Activated CD4-positive, alpha-beta T cell treated with anti-CD3 and anti-CD28 coated beads for 36 hours (primary cell): Measurements from ENCODE around the gene ELAVL1. TPM values are rescaled to one million over a fixed set of nuclear protein-coding genes. Genes with fewer than 3 reads are reported as not detected.
"Not testable (repeated sequence)": the region's sequence is repeated elsewhere in the genome, so short reads cannot be mapped to it uniquely, and the experiment has no call there.

ENCODE experiments used
- ATAC-seq: fragments of 200-7000 bp; cut with Tn5 transposase; one replicate; pipeline ENCODE4 v1.10.0; 2021; ENCODE audit warnings: mild to moderate bottlenecking, moderate library complexity
- CTCF ChIA-PET: fragments of 350-600 bp; sonication (Branson Sonifier 250); formaldehyde crosslinking; loops from one replicate; lab custom pipeline; 2021; ENCODE audit warnings: antibody characterized with exemption; lab: Charles Lee
- POLR2A ChIA-PET: fragments of 350-600 bp; sonication (Branson Sonifier 250); formaldehyde crosslinking; loops from one replicate; lab custom pipeline; 2021; ENCODE audit warnings: antibody characterized with exemption, inconsistent platforms; lab: Charles Lee
- DNase-seq: peaks from one replicate; pipeline ENCODE4 v3.0.0-alpha.2; 2020
- H3K27ac Mint-ChIP-seq: one replicate; pipeline ENCODE4 v1.8.0; 2021; ENCODE audit warnings: mixed read lengths
- H3K27me3 Mint-ChIP-seq: one replicate; pipeline ENCODE4 v1.8.0; 2021; ENCODE audit warnings: mixed read lengths
- H3K36me3 Mint-ChIP-seq: one replicate; pipeline ENCODE4 v1.8.0; 2021; ENCODE audit warnings: low read depth, mixed read lengths
- H3K4me1 Mint-ChIP-seq: one replicate; pipeline ENCODE4 v1.8.0; 2021; ENCODE audit warnings: mixed read lengths
- H3K4me3 Mint-ChIP-seq: one replicate; pipeline ENCODE4 v1.8.0; 2021; ENCODE audit warnings: mild to moderate bottlenecking, moderate library complexity, mixed read lengths
- H3K9me3 Mint-ChIP-seq: one replicate; pipeline ENCODE4 v1.8.0; 2021; ENCODE audit warnings: low read depth, mixed read lengths
- intact Hi-C, 2 experiments: fragments of 100-400 bp; cut with DNase I in 1 of 2; cut with micrococcal nuclease in 1 of 2; formaldehyde crosslinking; loops; one replicate each; pipeline versions ENCODE4 v1.14.2 to v1.15.1; 2022 to 2024; cut with DNase I, micrococcal nuclease
- total RNA-seq, 2 experiments: library from RNA; stranded (reverse); gene quantifications; one replicate each; pipeline ENCODE4 v1.2.3, GENCODE V29; 2021

Gene ELAVL1
- total RNA-seq, 2 experiments from 2014 or later, result 149 to 184 TPM

DNA sequence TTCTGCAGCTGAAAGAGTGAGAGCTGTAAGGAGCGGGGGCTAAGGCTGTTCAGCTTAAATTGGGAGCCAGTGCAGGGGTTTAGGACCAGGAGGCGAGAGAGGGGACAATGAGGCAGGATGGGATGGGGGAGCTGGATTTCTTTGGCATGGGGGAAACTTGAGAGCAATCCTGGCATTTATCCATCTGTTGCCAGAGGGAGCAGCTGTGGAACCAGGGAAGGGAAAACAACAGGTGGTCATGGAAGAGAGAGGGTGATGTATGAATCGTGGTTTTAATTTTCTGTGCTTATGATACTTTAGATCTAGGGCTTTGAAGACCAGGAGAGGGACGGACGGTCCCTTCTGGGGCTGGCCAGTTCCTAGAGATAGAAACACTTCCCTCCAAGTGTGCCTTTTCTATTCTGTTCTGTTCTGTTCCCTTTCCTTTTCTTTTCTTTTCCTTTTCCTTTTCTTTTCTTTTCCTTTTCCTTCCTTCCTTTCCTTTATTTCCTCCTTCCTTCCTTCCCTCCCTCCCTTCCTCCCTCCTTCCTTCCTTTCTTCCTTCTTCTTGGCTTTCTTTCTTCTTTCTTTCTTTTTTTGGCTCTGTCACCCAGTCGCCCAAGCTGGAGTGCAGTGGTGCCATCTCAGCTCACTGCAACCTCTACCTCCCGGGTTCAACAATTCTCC is 31.1 kb upstream of the ELAVL1 start:
- intact Hi-C loops, result no loop called here
- CTCF ChIA-PET, result interaction anchor here (1.2 kb wide), 1 partner anchor 29 kb away, joined by 5 read pairs; no protein-coding TSS in a partner anchor
- H3K4me1 Mint-ChIP-seq, result no peaks in the 10 kb centered on the region
- no peaks in the 10 kb centered on the region for H3K27me3 Mint-ChIP-seq
- H3K4me3 Mint-ChIP-seq, result no peak overlapping the region
- H3K9me3 Mint-ChIP-seq, result no peaks in the 10 kb centered on the region
- H3K36me3 Mint-ChIP-seq, result no peaks in the 10 kb centered on the region
- no peak for DNase-seq
- no peak overlapping the region for H3K27ac Mint-ChIP-seq
- no peak for ATAC-seq
- POLR2A ChIA-PET, result interaction anchor here (0.5 kb wide), 1 partner anchor 18 kb away, joined by 7 read pairs; no protein-coding TSS in a partner anchor

DNA sequence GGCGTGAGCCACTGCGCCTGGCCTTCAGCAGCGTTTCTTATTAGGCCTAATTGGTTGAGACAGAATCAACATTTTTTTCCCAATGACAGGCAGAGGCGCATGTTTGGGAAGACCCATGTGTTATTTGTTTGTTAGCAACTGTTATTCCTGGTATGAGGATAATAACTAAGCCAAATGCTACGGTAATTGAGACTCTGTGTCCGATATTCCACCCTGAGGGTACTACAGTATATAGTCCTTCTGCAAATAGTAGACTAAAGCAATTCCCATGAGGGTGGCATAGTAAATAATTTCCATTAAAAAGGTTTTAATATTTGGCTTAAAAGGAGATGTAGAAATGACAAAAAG is 28.7 kb upstream of the ELAVL1 start:
- ChIA-PET CTCF (no interaction called here), POLR2A (no interaction called here)
- Mint-ChIP-seq H3K27me3 (no peaks in the 10 kb centered on the region), H3K36me3 (no peaks in the 10 kb centered on the region), H3K9me3 (no peaks in the 10 kb centered on the region), H3K4me3 (no peak overlapping the region), H3K27ac (no peak overlapping the region), H3K4me1 (no peaks in the 10 kb centered on the region)
- no peak for DNase-seq
- intact Hi-C loops, result no loop called here
- no peak for ATAC-seq

DNA sequence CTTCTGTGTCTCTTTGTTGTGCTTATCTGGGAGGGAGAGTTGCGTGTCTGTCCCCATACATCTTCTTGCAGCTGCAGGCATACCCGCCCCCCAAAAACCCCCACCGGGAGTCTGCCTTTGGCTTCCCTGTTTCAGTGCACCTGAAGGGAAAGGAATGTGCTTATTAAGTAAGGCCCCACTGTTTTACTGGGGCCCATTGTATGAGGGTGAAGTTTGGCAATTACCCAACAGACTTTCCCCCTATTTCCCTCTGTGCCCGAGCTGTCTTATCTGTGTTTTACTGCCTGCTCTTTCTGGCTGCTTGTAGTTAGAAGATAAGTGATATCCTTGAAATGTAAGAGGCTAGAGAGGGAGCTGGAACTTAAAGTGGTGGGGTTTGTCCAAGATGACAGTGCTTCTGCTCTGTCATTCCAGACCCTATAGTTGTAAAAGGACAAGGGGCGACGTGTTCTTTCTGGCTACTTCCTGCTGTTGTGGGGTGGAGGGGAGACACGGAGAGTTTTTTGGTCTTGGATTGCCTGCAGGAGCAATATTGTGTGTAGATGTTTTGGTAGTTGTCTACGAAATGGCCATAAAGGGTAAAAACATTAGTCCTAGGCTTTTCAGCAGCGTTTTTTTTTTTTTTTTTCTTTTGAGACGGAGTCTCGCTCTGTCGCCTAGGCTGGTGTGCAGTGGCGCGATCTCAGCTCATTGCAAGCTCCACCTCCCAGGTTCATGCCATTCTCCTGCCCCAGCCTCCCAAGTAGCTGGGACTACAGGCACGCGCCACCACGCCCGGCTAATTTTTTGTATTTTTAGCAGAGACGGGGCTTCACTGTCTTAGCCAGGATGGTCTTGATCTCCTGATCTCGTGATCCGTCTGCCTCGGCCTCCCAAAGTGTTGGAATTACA is 28.1 kb upstream of the ELAVL1 start:
- H3K27me3 Mint-ChIP-seq, ATAC-seq, H3K27ac Mint-ChIP-seq, intact Hi-C loops, H3K36me3 Mint-ChIP-seq, POLR2A ChIA-PET, DNase-seq, H3K4me1 Mint-ChIP-seq, H3K4me3 Mint-ChIP-seq, CTCF ChIA-PET, H3K9me3 Mint-ChIP-seq: not testable (repeated sequence)

DNA sequence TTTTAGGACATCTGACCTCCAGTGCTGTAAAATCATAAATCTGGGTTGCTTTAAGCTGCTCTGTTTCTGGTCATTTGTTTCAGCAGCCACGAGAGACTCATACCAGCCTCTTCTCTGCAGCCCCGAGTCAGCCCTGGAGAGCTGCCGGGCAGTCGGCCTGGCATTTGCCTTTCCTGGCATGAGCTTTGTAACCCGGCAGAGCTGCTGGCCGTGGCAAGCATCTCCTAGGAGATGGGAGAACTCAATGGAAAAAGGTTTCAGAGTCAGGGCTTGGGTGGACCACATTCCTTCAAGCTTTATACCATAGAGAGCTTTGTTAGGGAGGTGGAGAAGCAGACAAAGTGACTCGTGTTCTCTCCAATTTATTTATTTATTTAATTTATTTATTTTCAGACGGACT is 25.5 kb upstream of the ELAVL1 start:
- CTCF ChIA-PET, result interaction anchor here (0.9 kb wide), 1 partner anchor 27 kb away, joined by 6 read pairs; no protein-coding TSS in a partner anchor
- ATAC-seq, result no peak
- intact Hi-C loops, result no loop called here

DNA sequence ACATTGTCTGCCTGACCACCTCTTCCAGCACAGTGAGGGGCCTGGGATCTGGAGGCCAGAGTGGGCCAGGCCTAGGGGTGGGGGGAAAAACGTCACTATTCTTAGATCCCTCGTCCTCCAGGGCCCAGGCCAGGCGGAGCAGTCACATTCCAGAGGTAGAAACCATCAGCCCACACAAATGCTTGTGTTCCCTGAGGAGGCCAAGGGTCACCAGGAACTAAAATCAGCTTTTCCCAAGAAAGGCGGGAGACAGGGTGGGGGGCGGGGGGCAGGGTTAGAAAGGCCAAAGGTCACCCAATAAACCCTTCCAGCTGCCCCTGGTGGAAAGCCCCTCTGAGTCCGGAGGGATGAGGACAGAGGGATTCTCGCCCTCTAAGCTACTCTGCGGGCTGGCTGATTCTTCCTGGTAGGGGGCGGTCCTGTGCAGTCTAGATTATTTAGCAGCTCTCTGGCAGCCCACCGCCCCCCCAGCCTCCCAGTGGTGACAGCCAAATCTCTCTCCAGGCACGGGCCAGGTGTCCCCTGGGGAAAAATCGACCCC is 23.6 kb upstream of the ELAVL1 start:
- CTCF ChIA-PET, result no interaction called here
- H3K27me3 Mint-ChIP-seq, result no peaks in the 10 kb centered on the region

More for the DNA sequence above, 25.5 kb upstream of the ELAVL1 start:
- Mint-ChIP-seq H3K27me3 (no peaks in the 10 kb centered on the region), H3K9me3 (no peaks in the 10 kb centered on the region), H3K27ac (no peak overlapping the region), H3K36me3 (no peaks in the 10 kb centered on the region), H3K4me3 (no peak overlapping the region), H3K4me1 (no peaks in the 10 kb centered on the region)
- POLR2A ChIA-PET, result interaction anchor here (0.6 kb wide), 1 partner anchor 594 kb away, joined by 3 read pairs; no protein-coding TSS in a partner anchor
- DNase-seq, result no peak

DNA sequence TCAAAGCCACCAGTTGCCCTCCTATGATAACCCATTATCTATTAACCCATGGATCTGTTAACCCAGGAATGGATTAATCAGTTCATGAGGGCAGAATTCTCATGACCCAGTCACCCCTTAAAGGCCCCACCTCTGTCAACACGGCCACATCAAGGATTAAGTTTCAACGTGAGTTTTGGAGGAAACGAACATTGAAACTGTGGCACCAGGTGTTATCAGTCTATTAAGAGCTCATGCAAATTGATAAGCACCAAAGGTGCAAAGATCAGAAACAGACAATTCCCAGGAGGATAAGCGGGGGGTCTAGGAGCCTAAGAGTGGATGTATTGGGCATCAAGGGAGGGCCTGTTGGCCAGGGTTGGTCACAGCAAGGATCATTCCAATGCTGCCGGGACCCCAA is 19.9 kb upstream of the ELAVL1 start:
- intact Hi-C loops, result no loop called here
- ATAC-seq, result no peak
- no peak for DNase-seq
- no peak overlapping the region for H3K4me3 Mint-ChIP-seq
- no peak overlapping the region for H3K27ac Mint-ChIP-seq
- ChIA-PET CTCF (no interaction called here), POLR2A (no interaction called here)
- no peaks in the 10 kb centered on the region for H3K27me3 Mint-ChIP-seq
- no peaks in the 10 kb centered on the region for H3K36me3 Mint-ChIP-seq
- H3K4me1 Mint-ChIP-seq, result no peaks in the 10 kb centered on the region
- no peaks in the 10 kb centered on the region for H3K9me3 Mint-ChIP-seq

More for the DNA sequence above, 23.6 kb upstream of the ELAVL1 start:
- no peak for DNase-seq
- POLR2A ChIA-PET, result no interaction called here
- H3K4me1 Mint-ChIP-seq, result no peaks in the 10 kb centered on the region
- no peaks in the 10 kb centered on the region for H3K36me3 Mint-ChIP-seq
- H3K4me3 Mint-ChIP-seq, result no peak overlapping the region
- H3K9me3 Mint-ChIP-seq, result no peaks in the 10 kb centered on the region
- intact Hi-C loops, result no loop called here
- H3K27ac Mint-ChIP-seq, result no peak overlapping the region
- ATAC-seq, result no peak

DNA sequence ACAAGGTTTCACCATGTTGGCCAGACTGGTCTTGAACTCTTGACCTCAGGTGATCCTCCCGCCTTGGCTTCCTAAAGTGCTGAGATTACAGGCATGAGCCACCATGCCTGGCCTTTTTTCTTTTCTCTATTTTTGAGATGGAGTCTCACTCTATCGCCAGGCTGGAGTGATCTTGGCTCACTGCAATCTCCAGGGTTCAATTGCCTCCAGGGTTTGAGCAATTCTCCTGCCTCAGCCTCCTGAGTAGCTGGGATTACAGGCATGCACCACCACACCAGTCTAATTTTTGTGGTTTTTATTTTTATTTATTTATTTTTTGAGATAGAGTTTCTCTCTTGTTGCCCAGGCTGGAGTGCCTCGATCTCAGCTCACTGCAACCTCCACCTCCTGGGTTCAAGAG is 18.8 kb upstream of the ELAVL1 start:
- H3K36me3 Mint-ChIP-seq, POLR2A ChIA-PET, ATAC-seq, DNase-seq, H3K27me3 Mint-ChIP-seq, intact Hi-C loops, H3K9me3 Mint-ChIP-seq, H3K4me1 Mint-ChIP-seq, H3K4me3 Mint-ChIP-seq, H3K27ac Mint-ChIP-seq: not testable (repeated sequence)
- CTCF ChIA-PET, result interaction anchor here (0.6 kb wide), 1 partner anchor 29 kb away, joined by 3 read pairs; no protein-coding TSS in a partner anchor

DNA sequence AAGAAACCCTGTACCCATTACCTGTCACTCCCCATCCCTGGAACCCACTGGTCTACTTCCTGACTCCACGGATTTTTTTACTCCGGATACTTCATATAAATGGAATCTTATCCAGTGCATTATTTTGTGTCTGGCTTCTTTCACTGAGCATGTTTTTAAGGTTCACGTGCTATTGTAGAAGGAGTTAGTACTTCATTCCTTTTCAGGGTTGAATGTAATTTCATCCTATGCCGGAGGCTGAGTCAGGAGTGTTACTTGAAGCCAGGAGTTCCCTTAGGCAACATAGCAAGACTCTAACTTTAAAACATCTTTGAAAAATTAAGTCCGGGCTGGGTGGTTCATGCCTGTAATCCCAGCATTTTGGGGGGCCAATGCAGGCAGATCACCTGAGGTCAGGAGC is 17.9 kb upstream of the ELAVL1 start:
- H3K27ac Mint-ChIP-seq, result no peak overlapping the region
- no peaks in the 10 kb centered on the region for H3K9me3 Mint-ChIP-seq
- no peak for ATAC-seq
- CTCF ChIA-PET, result interaction anchor here (0.6 kb wide), 1 partner anchor 28 kb away, joined by 3 read pairs; no protein-coding TSS in a partner anchor
- no peak overlapping the region for H3K4me3 Mint-ChIP-seq
- DNase-seq, result no peak
- intact Hi-C loops, result no loop called here
- no peaks in the 10 kb centered on the region for H3K36me3 Mint-ChIP-seq
- H3K27me3 Mint-ChIP-seq, result no peaks in the 10 kb centered on the region
- POLR2A ChIA-PET, result no interaction called here
- H3K4me1 Mint-ChIP-seq, result no peaks in the 10 kb centered on the region

DNA sequence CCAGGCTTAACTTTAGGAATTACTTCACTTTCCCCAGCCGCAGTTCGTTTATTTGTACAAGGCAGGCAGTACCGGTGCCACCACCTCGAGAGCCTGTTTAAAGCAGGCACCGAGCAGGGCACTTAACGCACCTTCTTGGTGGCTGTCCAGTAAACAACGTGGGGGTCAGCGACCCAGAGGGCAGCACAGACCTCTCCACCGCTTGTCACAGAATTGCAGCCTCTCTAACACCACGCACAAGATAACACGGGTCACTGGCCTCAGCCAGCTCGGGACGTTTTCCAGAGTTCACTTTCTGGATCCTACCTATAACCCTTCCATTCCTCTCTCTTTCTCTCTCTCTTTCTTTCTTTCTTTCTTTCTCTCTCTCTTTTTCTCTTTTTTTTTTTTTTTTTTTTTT is 16.8 kb upstream of the ELAVL1 start:
- intact Hi-C loops, result no loop called here
- ATAC-seq, result no peak
- DNase-seq, result no peak
- ChIA-PET POLR2A (no interaction called here), CTCF (no interaction called here)
- no peaks in the 10 kb centered on the region for H3K4me1 Mint-ChIP-seq
- no peaks in the 10 kb centered on the region for H3K9me3 Mint-ChIP-seq
- no peaks in the 10 kb centered on the region for H3K36me3 Mint-ChIP-seq
- no peaks in the 10 kb centered on the region for H3K27me3 Mint-ChIP-seq
- no peak overlapping the region for H3K27ac Mint-ChIP-seq
- no peak overlapping the region for H3K4me3 Mint-ChIP-seq

DNA sequence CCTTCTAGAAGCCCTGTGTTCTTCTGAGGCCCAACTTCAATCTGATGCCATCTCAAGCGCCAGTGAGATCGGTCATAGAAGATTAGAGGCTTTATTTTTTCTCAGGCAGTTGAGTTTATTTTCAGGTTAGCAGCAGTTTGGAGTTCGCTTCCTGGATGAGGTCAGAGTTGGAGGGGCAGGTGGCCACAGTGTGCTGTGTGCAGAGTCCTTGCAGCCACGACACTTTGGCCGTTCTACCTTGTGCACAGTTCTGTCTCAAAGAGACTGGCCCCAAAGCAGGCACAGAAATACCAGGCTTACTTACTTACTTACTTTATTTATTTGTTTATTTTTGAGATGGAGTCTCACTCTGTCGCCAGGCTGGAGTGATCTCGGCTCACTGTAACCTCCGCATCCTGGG is 15.9 kb upstream of the ELAVL1 start:
- POLR2A ChIA-PET, result no interaction called here

DNA sequence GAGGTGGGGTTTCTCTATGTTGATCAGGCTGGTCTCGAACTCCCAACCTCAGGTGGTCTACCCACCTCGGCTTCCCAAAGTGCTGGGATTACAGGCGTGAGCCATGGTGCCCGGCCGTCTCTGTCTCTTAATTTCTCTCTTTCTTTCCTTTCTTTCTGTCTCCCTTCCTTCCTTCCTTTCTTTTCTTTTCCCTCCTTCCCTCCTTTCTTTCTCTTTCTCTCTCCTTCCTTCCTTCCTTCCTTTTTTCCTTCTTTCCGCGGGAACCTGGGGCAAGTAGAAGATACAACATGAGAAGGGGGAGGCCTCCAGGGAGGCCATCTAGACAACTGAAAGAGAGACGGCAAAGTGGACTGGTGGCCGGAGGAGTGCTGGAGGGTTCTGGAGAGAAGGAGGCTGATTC is 15.2 kb upstream of the ELAVL1 start:
- no peak overlapping the region for H3K4me3 Mint-ChIP-seq
- H3K9me3 Mint-ChIP-seq, result no peaks in the 10 kb centered on the region
- intact Hi-C loops, result no loop called here
- H3K4me1 Mint-ChIP-seq, result no peaks in the 10 kb centered on the region
- ATAC-seq, result no peak
- CTCF ChIA-PET, result no interaction called here
- POLR2A ChIA-PET, result no interaction called here
- H3K27me3 Mint-ChIP-seq, result no peaks in the 10 kb centered on the region
- H3K27ac Mint-ChIP-seq, result no peak overlapping the region
- H3K36me3 Mint-ChIP-seq, result peaks cover 2% of the 10 kb centered on the region
- no peak for DNase-seq

More for the DNA sequence above, 15.9 kb upstream of the ELAVL1 start:
- Mint-ChIP-seq H3K4me1 (no peaks in the 10 kb centered on the region), H3K4me3 (no peak overlapping the region), H3K27me3 (no peaks in the 10 kb centered on the region), H3K27ac (no peak overlapping the region), H3K36me3 (no peaks in the 10 kb centered on the region), H3K9me3 (no peaks in the 10 kb centered on the region)
- intact Hi-C loops, result no loop called here
- no peak for DNase-seq
- no peak for ATAC-seq
- CTCF ChIA-PET, result no interaction called here
